Stomach (tissue), 4 donors: ENCODE data around the gene FBXL15.

Source experiments
- CTCF ChIP-seq, 7 experiments: fragments of 450-650 bp in 4 of 7; fragments of 200-600 bp in 3 of 7; sonication (generic) in 3 of 7; IDR thresholded peaks; one replicate each; pipeline ENCODE4 v1.5.1; 2016 to 2019; ENCODE audit warnings: antibody characterized with exemption in 7 of 7, control low read depth in 2 of 7, mild to moderate bottlenecking in 1 of 7
- POLR2AphosphoS5 ChIP-seq, 3 donors: sonication (generic); formaldehyde crosslinking; IDR thresholded peaks; one replicate each; pipeline ENCODE4 v1.6.1; 2016; ENCODE audit warnings: antibody characterized with exemption in 3 of 3

DNA sequence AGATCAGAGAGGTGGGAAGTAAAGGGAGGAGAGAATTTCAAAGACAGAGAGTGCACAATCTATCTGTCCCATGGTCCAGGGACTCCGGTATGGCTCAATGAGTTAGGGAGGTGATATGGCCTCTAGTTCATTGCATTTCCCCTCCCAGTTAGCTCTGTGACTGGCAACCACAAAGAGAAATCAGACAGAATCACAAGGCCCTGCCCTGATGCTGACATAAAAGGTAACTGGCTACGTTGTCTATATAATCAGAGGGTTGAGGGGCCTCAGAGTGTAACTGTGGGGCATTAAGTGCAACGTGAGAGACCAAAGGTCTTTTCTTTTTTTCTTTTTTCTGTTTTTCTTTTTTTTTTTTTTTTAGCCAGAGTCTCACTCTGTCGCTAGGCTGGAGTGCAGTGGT is 38.0 kb downstream of the FBXL15 start:
- TF ChIP-seq POLR2AphosphoS5 (IDR thresholded peaks at IDR 0.05) (no peak), CTCF (IDR thresholded peaks at IDR 0.05) (no peak)
